K562 (cell line): Measurements from ENCODE around the gene UTP11. TPM values are rescaled to one million over a fixed set of nuclear protein-coding genes. Genes with fewer than 3 reads are reported as not detected.

ENCODE experiments used
- C11orf30 ChIP-seq: fragments of 450-650 bp; IDR thresholded peaks from 2 replicates; pipeline ENCODE4 v1.6.1; 2016; ENCODE audit warnings: low read depth, mild to moderate bottlenecking
- MYNN ChIP-seq, 2 experiments: sonication (generic); formaldehyde crosslinking in 1 of 2; IDR thresholded peaks; 2 replicates each; pipeline versions ENCODE4 v1.5.0 to v1.6.1; 2016 to 2020; ENCODE audit warnings: antibody characterized with exemption in 1 of 2, missing genetic modification reagents in 1 of 2
- SIN3A ChIP-seq, 2 experiments: fragments of 150-350 bp in 1 of 2; IDR thresholded peaks; 2 replicates each; pipeline ENCODE4 v1.6.1; 2011 to 2016; ENCODE audit warnings: borderline replicate concordance in 2 of 2, low read depth in 2 of 2, low read length in 2 of 2, mild to moderate bottlenecking in 2 of 2, moderate library complexity in 2 of 2; ENCODE audit not compliant: control insufficient read depth in 1 of 2
- ZNF668 ChIP-seq: fragments of 250-450 bp; sonication (Bioruptor Pico); IDR thresholded peaks from 2 replicates; pipeline ENCODE4 v1.8.0; 2022; ENCODE audit warnings: mild to moderate bottlenecking, inconsistent platforms
- polyA plus RNA-seq, 8 experiments: library from polyadenylated mRNA; depleted of rRNA in 4 of 8; stranded (reverse) in 5 of 8; unstranded in 3 of 8; fragments of >200 nt; fragmentation: Nextera tagmentation in 2 of 8; fragmentation: Illumina TruSeq in 1 of 8; extraction: Ambion mirVana in 2 of 8; extraction: Trizol in 1 of 8; gene quantifications; 2 replicates each; pipeline versions ENCODE4 v1.2.1 to v1.2.3, GENCODE V29; 2011 to 2014; ENCODE audit warnings: inconsistent platforms in 1 of 8, missing spikeins in 1 of 8
- total RNA-seq, 7 experiments: library from RNA; depleted of rRNA in 6 of 7; stranded (reverse); fragments of >200 nt in 6 of 7; fragmentation: Illumina TruSeq in 2 of 7; extraction: Trizol in 2 of 7; gene quantifications; 2 replicates each; pipeline versions ENCODE4 v1.2.1 to v1.2.3, GENCODE V29; 2011 to 2021; ENCODE audit warnings: low replicate concordance in 1 of 7
- TF ChIP-seq, protein P1 (sequence below): fragments of 450-650 bp; formaldehyde crosslinking; IDR thresholded peaks from 2 replicates; pipeline ENCODE4 v1.4.0; 2020; ENCODE audit warnings: mild to moderate bottlenecking, moderate library complexity
- TF ChIP-seq, protein P2 (sequence below): sonication (generic); formaldehyde crosslinking; IDR thresholded peaks from 2 replicates; pipeline ENCODE4 v1.8.1; 2023; ENCODE audit warnings: mild to moderate bottlenecking, missing genetic modification reagents
- TF ChIP-seq, protein P3 (sequence below): fragments of 450-650 bp; formaldehyde crosslinking; IDR thresholded peaks from 2 replicates; pipeline ENCODE4 v1.4.0; 2022; ENCODE audit warnings: mild to moderate bottlenecking, moderate library complexity
- TF ChIP-seq, protein P4 (sequence below): sonication (generic); formaldehyde crosslinking; IDR thresholded peaks from 2 replicates; pipeline ENCODE4 v1.4.0; 2020; ENCODE audit warnings: mild to moderate bottlenecking, missing genetic modification reagents
- TF ChIP-seq, protein P5 (sequence below): sonication (generic); IDR thresholded peaks from 2 replicates; pipeline ENCODE4 v1.6.1; 2016
- TF ChIP-seq, protein P6 (sequence below): fragments of 250-450 bp; sonication (Bioruptor Pico); IDR thresholded peaks from 2 replicates; pipeline ENCODE4 v1.5.0; 2021; ENCODE audit warnings: mild to moderate bottlenecking, moderate library complexity
- TF ChIP-seq, protein P7 (sequence below): conservative IDR thresholded peaks from 2 replicates; pipeline ENCODE4 v1.6.1; 2011; ENCODE audit warnings: low read depth, mild to moderate bottlenecking, low read length; ENCODE audit not compliant: control insufficient read depth

Gene UTP11
- total and polyA plus RNA-seq, 9 of the 15 experiments (the other 6 are each of a cell fraction or from before 2014, with no cell fraction given): 91.1 to 378 (median 221) TPM

DNA sequence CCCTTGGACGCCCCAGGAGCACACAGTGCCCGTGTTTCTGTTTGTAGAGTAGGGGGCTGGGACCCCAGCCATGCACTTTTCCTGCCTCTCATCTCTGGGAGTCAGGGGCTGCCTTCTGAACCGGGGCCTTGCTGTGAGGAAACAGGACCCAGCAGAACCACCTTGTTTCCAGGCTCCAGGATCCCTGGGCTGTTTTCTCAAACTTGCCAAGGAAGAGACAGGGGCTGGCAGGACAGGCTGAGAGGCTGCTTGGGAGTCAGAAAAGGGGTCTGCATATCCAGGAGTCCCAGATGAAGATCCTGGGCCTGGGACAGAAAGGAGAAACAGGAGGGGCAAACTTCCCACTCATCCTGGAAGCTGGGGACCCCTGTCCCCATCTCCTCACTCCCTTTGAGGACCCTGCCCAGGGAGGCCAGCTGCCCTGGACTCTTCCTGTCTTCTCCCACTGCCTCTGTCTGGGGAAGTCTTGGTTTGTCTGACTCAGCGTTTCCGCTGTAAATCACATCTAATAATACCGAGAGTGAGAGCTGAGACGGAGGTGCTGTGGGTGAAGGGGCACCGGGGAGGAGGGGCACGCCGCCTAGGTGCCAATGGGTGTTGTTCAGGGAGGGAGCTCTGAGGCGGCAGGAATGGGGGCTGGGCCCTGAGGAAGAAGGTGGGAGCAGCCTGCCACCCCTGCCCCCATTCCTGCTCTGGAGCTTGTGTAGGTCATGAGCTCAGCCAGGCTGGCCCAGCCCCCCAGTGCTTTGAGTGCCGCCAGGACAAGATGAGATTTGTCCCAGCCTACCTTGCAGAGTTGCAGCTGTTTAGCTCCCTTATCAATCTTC lies 17.4 kb downstream of the UTP11 start (continued):
- TF ChIP-seq, protein P1, sequence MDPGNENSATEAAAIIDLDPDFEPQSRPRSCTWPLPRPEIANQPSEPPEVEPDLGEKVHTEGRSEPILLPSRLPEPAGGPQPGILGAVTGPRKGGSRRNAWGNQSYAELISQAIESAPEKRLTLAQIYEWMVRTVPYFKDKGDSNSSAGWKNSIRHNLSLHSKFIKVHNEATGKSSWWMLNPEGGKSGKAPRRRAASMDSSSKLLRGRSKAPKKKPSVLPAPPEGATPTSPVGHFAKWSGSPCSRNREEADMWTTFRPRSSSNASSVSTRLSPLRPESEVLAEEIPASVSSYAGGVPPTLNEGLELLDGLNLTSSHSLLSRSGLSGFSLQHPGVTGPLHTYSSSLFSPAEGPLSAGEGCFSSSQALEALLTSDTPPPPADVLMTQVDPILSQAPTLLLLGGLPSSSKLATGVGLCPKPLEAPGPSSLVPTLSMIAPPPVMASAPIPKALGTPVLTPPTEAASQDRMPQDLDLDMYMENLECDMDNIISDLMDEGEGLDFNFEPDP: no peak
- TF ChIP-seq SIN3A (IDR thresholded peaks at IDR 0.05; ENCODE audit: borderline replicate concordance in 2 of 2, control insufficient read depth in 1 of 2, low read depth in 2 of 2, low read length in 2 of 2) (no peak), C11orf30 (peak; percentile 95), MYNN (IDR thresholded peaks at IDR 0.05) (peak; percentile 30; the same call in 1 of the 2 replicates), MYNN (CRISPR knock-in tag; IDR thresholded peaks at IDR 0.05) (no peak), ZNF668 (no peak)
- TF ChIP-seq, protein P2, sequence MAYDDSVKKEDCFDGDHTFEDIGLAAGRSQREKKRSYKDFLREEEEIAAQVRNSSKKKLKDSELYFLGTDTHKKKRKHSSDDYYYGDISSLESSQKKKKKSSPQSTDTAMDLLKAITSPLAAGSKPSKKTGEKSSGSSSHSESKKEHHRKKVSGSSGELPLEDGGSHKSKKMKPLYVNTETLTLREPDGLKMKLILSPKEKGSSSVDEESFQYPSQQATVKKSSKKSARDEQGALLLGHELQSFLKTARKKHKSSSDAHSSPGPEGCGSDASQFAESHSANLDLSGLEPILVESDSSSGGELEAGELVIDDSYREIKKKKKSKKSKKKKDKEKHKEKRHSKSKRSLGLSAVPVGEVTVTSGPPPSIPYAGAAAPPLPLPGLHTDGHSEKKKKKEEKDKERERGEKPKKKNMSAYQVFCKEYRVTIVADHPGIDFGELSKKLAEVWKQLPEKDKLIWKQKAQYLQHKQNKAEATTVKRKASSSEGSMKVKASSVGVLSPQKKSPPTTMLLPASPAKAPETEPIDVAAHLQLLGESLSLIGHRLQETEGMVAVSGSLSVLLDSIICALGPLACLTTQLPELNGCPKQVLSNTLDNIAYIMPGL (CRISPR knock-in tag): no peak
- TF ChIP-seq, protein P3, sequence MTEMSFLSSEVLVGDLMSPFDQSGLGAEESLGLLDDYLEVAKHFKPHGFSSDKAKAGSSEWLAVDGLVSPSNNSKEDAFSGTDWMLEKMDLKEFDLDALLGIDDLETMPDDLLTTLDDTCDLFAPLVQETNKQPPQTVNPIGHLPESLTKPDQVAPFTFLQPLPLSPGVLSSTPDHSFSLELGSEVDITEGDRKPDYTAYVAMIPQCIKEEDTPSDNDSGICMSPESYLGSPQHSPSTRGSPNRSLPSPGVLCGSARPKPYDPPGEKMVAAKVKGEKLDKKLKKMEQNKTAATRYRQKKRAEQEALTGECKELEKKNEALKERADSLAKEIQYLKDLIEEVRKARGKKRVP (CRISPR knock-in tag): no peak
- TF ChIP-seq, protein P4, sequence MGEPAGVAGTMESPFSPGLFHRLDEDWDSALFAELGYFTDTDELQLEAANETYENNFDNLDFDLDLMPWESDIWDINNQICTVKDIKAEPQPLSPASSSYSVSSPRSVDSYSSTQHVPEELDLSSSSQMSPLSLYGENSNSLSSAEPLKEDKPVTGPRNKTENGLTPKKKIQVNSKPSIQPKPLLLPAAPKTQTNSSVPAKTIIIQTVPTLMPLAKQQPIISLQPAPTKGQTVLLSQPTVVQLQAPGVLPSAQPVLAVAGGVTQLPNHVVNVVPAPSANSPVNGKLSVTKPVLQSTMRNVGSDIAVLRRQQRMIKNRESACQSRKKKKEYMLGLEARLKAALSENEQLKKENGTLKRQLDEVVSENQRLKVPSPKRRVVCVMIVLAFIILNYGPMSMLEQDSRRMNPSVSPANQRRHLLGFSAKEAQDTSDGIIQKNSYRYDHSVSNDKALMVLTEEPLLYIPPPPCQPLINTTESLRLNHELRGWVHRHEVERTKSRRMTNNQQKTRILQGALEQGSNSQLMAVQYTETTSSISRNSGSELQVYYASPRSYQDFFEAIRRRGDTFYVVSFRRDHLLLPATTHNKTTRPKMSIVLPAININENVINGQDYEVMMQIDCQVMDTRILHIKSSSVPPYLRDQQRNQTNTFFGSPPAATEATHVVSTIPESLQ (CRISPR knock-in tag): no peak
- TF ChIP-seq, protein P5, sequence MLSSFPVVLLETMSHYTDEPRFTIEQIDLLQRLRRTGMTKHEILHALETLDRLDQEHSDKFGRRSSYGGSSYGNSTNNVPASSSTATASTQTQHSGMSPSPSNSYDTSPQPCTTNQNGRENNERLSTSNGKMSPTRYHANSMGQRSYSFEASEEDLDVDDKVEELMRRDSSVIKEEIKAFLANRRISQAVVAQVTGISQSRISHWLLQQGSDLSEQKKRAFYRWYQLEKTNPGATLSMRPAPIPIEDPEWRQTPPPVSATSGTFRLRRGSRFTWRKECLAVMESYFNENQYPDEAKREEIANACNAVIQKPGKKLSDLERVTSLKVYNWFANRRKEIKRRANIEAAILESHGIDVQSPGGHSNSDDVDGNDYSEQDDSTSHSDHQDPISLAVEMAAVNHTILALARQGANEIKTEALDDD: no peak
- TF ChIP-seq, protein P6, sequence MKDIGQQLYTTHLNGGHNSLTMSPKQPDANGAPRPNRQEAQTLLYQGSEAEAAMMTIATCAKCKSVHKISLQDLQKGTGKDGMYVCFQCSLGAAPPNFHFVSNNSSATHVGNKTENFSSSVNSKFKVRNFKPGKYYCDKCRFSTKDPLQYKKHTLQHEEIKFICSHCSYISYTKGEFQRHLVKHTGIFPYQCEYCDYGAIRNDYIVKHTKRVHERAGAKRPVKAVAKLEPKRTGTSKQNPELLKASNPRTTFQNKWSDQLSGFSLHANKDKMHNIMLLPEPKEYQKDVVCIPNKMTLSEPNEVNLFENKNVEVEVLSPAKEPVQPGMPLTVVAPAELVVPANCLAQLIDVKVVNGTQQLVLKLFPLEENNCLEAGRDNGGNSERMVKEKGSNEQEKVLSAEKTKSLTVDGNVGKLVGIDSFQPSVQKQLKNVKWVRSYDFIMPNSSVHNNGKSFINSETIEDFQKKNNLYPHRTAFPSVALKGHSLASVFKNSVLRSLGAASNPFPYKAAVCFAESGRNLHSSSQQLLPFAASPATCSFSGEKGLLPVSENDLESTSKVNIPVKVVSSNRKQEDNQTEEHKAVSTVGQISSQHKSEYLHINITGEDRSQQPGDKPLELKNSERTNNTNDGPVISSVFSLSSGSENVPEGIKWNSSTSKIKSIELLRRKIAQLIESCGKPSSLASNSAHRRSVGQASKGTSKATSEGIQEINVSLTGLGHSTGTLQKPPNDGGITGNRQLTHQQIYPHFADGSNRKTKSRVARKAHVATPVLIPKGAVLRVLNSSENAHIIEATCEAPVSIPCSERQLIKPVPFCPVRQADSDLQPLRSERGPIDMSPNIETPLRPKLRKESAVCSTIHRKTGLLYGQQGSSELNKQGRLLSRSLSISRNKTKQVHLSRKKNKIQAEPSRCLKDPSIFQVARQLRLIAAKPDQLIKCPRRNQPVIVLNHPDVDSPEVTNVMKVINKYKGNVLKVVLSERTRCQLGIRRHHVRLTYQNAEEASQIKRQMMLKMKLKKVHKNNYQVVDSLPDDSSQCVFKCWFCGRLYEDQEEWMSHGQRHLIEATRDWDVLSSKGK (CRISPR knock-in tag): no peak
- TF ChIP-seq, protein P7, sequence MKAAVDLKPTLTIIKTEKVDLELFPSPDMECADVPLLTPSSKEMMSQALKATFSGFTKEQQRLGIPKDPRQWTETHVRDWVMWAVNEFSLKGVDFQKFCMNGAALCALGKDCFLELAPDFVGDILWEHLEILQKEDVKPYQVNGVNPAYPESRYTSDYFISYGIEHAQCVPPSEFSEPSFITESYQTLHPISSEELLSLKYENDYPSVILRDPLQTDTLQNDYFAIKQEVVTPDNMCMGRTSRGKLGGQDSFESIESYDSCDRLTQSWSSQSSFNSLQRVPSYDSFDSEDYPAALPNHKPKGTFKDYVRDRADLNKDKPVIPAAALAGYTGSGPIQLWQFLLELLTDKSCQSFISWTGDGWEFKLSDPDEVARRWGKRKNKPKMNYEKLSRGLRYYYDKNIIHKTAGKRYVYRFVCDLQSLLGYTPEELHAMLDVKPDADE: no peak
